Breast epithelium (tissue), 4 donors: ENCODE results near the gene DIP2A. TPM values are rescaled to one million over a fixed set of nuclear protein-coding genes. Genes with fewer than 3 reads are reported as not detected.
"Not testable (repeated sequence)": the region's sequence is repeated elsewhere in the genome, so short reads cannot be mapped to it uniquely, and the experiment has no call there.

Experiments used
- DNase-seq, 2 donors: peaks; one replicate each; pipeline ENCODE4 v3.0.0-alpha.2; 2019; ENCODE audit warnings: low spot score in 2 of 2
- H3K27ac ChIP-seq, 2 donors: fragments of 200-600 bp; sonication (generic) in 1 of 2; one replicate each; pipeline ENCODE4 v1.5.1; 2016 to 2019; ENCODE audit warnings: mild to moderate bottlenecking in 1 of 2
- H3K27me3 ChIP-seq, 2 donors: fragments of 200-600 bp; sonication (generic) in 1 of 2; one replicate each; pipeline versions ENCODE4 v1.5.1 to v1.6.0; 2017 to 2019; ENCODE audit warnings: control low read depth in 1 of 2, mild to moderate bottlenecking in 1 of 2
- H3K36me3 ChIP-seq: fragments of 200-600 bp; one replicate; pipeline ENCODE4 v1.5.1; 2019
- H3K4me1 ChIP-seq, 2 donors: fragments of 200-600 bp; sonication (generic); one replicate each; pipeline ENCODE4 v1.5.1; 2016 to 2019; ENCODE audit warnings: control low read depth in 1 of 2
- H3K4me3 ChIP-seq, 3 donors: fragments of 200-600 bp; sonication (generic); 1 replicate in 2 of 3; 2 replicates in 1 of 3; pipeline ENCODE4 v1.5.1; 2016 to 2019; ENCODE audit warnings: mild to moderate bottlenecking in 3 of 3, moderate library complexity in 2 of 3
- H3K9me3 ChIP-seq, 2 donors: fragments of 200-600 bp; sonication (generic) in 1 of 2; one replicate each; pipeline ENCODE4 v1.5.1; 2016 to 2019; ENCODE audit warnings: control low read depth in 1 of 2
- CTCF ChIP-seq, 3 donors: fragments of 450-650 bp; IDR thresholded peaks; one replicate each; pipeline ENCODE4 v1.5.1; 2016 to 2017; ENCODE audit warnings: antibody characterized with exemption in 3 of 3, mild to moderate bottlenecking in 3 of 3, moderate library complexity in 3 of 3
- POLR2A ChIP-seq: fragments of 450-650 bp; IDR thresholded peaks from one replicate; pipeline ENCODE4 v1.6.1; 2016; ENCODE audit warnings: antibody characterized with exemption, mild to moderate bottlenecking, moderate library complexity
- POLR2AphosphoS5 ChIP-seq, 3 donors: sonication (generic); formaldehyde crosslinking; IDR thresholded peaks; one replicate each; pipeline ENCODE4 v1.6.1; 2017; ENCODE audit warnings: antibody characterized with exemption in 3 of 3
- intact Hi-C: fragments of 100-400 bp; cut with DNase I; formaldehyde crosslinking; loops from one replicate; pipeline ENCODE4 v1.15.1; 2023; ENCODE audit warnings: low total_unique reads
- total RNA-seq, 3 donors: library from RNA; depleted of rRNA; stranded (reverse); fragments of >200 nt; gene quantifications; one replicate each; pipeline ENCODE4 v1.1.0, GENCODE V29; 2016

The DIP2A gene
- total RNA-seq, 3 donors from 2014 or later, result 32.6 to 43.9 (median 42.0) TPM

DNA sequence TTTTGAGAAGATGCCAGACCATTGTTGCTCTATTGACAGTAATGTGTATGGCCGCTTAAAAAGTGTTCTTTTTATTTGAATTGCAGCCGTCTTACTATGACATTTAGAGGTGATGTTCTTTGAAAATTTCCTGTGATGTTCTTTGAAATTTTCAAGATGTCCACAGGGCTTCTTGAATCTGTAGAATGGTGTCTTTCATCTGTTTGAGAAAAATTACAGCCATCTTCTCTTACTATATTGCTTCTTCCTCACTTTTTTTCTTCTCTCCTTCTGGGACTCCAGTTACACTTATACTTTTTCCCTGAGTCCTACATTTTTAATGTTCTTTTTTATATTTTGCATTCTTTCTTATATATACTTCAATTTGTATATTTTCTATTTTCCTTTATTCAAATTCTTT, 57.4 kb downstream of the DIP2A start:
- no peaks in the 10 kb centered on the region for H3K9me3 ChIP-seq
- no peak overlapping the region for H3K4me3 ChIP-seq
- no peaks in the 10 kb centered on the region for H3K4me1 ChIP-seq
- no peak for DNase-seq
- H3K27me3 ChIP-seq, result no peaks in the 10 kb centered on the region
- TF ChIP-seq CTCF (IDR thresholded peaks at IDR 0.05) (no peak), POLR2AphosphoS5 (IDR thresholded peaks at IDR 0.05) (no peak), POLR2A (no peak)
- H3K36me3 ChIP-seq, result no peaks in the 10 kb centered on the region
- H3K27ac ChIP-seq, result no peak overlapping the region
- intact Hi-C loops, result no loop called here

DNA sequence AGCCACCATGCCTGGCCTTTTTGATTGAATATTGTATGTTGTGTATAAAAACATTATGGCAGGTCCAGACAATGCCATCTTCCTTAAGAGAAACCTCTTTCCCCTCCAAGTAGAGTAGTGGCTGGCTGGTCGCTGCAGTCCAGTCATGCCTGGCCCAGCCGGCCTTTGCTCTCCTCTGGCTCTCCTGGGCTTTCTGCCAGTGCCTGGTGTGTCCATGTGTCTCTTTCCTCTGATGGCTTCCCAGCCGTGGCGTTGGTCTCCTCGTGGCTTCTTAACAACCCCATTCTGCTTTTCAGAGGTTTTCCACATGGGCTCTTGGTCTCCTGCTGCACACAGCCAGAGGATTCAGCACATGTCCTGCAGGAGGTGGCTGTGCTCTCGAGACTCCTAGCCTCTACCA, 58.7 kb downstream of the DIP2A start:
- no peak for DNase-seq
- no peak for TF ChIP-seq POLR2AphosphoS5 (IDR thresholded peaks at IDR 0.05)
- TF ChIP-seq POLR2A, result no peak
- Histone ChIP-seq H3K4me3 (no peak overlapping the region), H3K27me3 (no peaks in the 10 kb centered on the region), H3K36me3 (no peaks in the 10 kb centered on the region), H3K4me1 (no peaks in the 10 kb centered on the region), H3K9me3 (no peaks in the 10 kb centered on the region), H3K27ac (no peak overlapping the region)
- intact Hi-C loops, result no loop called here

GRCh38 chr21:46518983-46519583, 60.4 kb downstream of the DIP2A start:
- no peaks in the 10 kb centered on the region for H3K36me3 ChIP-seq
- H3K4me1 ChIP-seq, result no peaks in the 10 kb centered on the region
- H3K27ac ChIP-seq, result no peak overlapping the region
- no peaks in the 10 kb centered on the region for H3K9me3 ChIP-seq
- no peak for DNase-seq
- no peaks in the 10 kb centered on the region for H3K27me3 ChIP-seq
- TF ChIP-seq POLR2A (no peak), CTCF (IDR thresholded peaks at IDR 0.05) (no peak), POLR2AphosphoS5 (IDR thresholded peaks at IDR 0.05) (no peak)
- intact Hi-C loops, result no loop called here
- H3K4me3 ChIP-seq, result no peak overlapping the region

GRCh38 chr21:46527393-46527792, 68.7 kb downstream of the DIP2A start:
- H3K4me3 ChIP-seq, H3K36me3 ChIP-seq, H3K27ac ChIP-seq, H3K9me3 ChIP-seq, H3K27me3 ChIP-seq, DNase-seq, H3K4me1 ChIP-seq, intact Hi-C loops: not testable (repeated sequence)

GRCh38 chr21:46527801-46528200, 69.1 kb downstream of the DIP2A start:
- intact Hi-C loops, result no loop called here
- no peak for TF ChIP-seq POLR2A
- no peak for TF ChIP-seq POLR2AphosphoS5 (IDR thresholded peaks at IDR 0.05)
- TF ChIP-seq CTCF (IDR thresholded peaks at IDR 0.05), result no peak
- no peak overlapping the region for H3K4me3 ChIP-seq

GRCh38 chr21:46532080-46532479, 73.4 kb downstream of the DIP2A start:
- Histone ChIP-seq H3K27me3 (no peaks in the 10 kb centered on the region), H3K9me3 (no peaks in the 10 kb centered on the region), H3K36me3 (no peaks in the 10 kb centered on the region), H3K27ac (no peak overlapping the region), H3K4me3 (no peak overlapping the region), H3K4me1 (no peaks in the 10 kb centered on the region)
- no peak for DNase-seq
- intact Hi-C loops, result no loop called here
- TF ChIP-seq POLR2A (no peak), CTCF (IDR thresholded peaks at IDR 0.05) (no peak), POLR2AphosphoS5 (IDR thresholded peaks at IDR 0.05) (no peak)

More at GRCh38 chr21:46527801-46528200, 69.1 kb downstream of the DIP2A start:
- H3K27ac ChIP-seq, result no peak overlapping the region
- no peaks in the 10 kb centered on the region for H3K36me3 ChIP-seq
- no peaks in the 10 kb centered on the region for H3K9me3 ChIP-seq
- H3K4me1 ChIP-seq, result no peaks in the 10 kb centered on the region
- H3K27me3 ChIP-seq, result no peaks in the 10 kb centered on the region
- DNase-seq, result no peak
